Stimulated activated naive CD8-positive, alpha-beta T cell treated with anti-CD3 and anti-CD28 coated beads, Interleukin-15, amount 100 ng/mL, for 72 hours (primary cell): Measurements from ENCODE around the gene RELN.
"Not testable (repeated sequence)": the region's sequence is repeated elsewhere in the genome, so short reads cannot be mapped to it uniquely, and the experiment has no call there.

Experiments used
- ATAC-seq: fragments of 150-1000 bp; cut with Tn5 transposase; 2 replicates; pipeline ENCODE4 v1.10.0; 2021; ENCODE audit warnings: mild to moderate bottlenecking, moderate library complexity
- DNase-seq, 2 donors: peaks; one replicate each; pipeline ENCODE4 v3.0.0; 2021 to 2022
- H3K27ac Mint-ChIP-seq, 2 donors: one replicate each; pipeline ENCODE4 v1.8.0; 2022; ENCODE audit warnings: mild to moderate bottlenecking in 2 of 2, mixed read lengths in 2 of 2, moderate library complexity in 2 of 2
- H3K27me3 Mint-ChIP-seq: one replicate; pipeline ENCODE4 v1.8.0; 2022; ENCODE audit warnings: mixed read lengths
- H3K4me1 Mint-ChIP-seq: one replicate; pipeline ENCODE4 v1.8.0; 2022; ENCODE audit warnings: mild to moderate bottlenecking, mixed read lengths
- H3K4me3 Mint-ChIP-seq, 2 donors: one replicate each; pipeline ENCODE4 v1.8.0; 2022; ENCODE audit warnings: mild to moderate bottlenecking in 2 of 2, mixed read lengths in 2 of 2, moderate library complexity in 1 of 2
- H3K9me3 Mint-ChIP-seq, 2 donors: one replicate each; pipeline ENCODE4 v1.8.0; 2022; ENCODE audit warnings: mixed read lengths in 2 of 2

The RELN gene

GRCh38 chr7:103539875-103540274 is 449.6 kb downstream of the RELN start:
- H3K27me3 Mint-ChIP-seq = peaks cover 23% of the 10 kb centered on the region
- ATAC-seq = no peak
- H3K4me3 Mint-ChIP-seq = no peak overlapping the region
- H3K4me1 Mint-ChIP-seq = no peaks in the 10 kb centered on the region
- no peak overlapping the region for H3K27ac Mint-ChIP-seq
- H3K9me3 Mint-ChIP-seq = no peaks in the 10 kb centered on the region
- no peak for DNase-seq

GRCh38 chr7:103538964-103539709 is 450.3 kb downstream of the RELN start:
- Mint-ChIP-seq H3K27ac (no peak overlapping the region), H3K4me3 (no peak overlapping the region), H3K9me3 (no peaks in the 10 kb centered on the region), H3K27me3 (peaks cover 23% of the 10 kb centered on the region), H3K4me1 (no peaks in the 10 kb centered on the region)
- ATAC-seq (no peak), DNase-seq (no peak)

- ATAC-seq = no peak
- Mint-ChIP-seq H3K4me1 (no peaks in the 10 kb centered on the region), H3K27me3 (peaks cover 23% of the 10 kb centered on the region), H3K27ac (no peak overlapping the region), H3K9me3 (no peaks in the 10 kb centered on the region), H3K4me3 (no peak overlapping the region)
- DNase-seq = no peak
Observed at GRCh38 chr7:103533761-103534160, 455.7 kb downstream of the RELN start.

GRCh38 chr7:103532955-103533354 is 456.5 kb downstream of the RELN start:
- H3K4me1 Mint-ChIP-seq = no peaks in the 10 kb centered on the region
- H3K9me3 Mint-ChIP-seq = no peaks in the 10 kb centered on the region
- H3K27ac Mint-ChIP-seq = no peak overlapping the region
- no peak for DNase-seq
- H3K4me3 Mint-ChIP-seq = no peak overlapping the region
- H3K27me3 Mint-ChIP-seq = peaks cover 18% of the 10 kb centered on the region
- no peak for ATAC-seq

- H3K9me3 Mint-ChIP-seq = no peaks in the 10 kb centered on the region
- no peaks in the 10 kb centered on the region for H3K4me1 Mint-ChIP-seq
- ATAC-seq (no peak), DNase-seq (no peak)
- no peak overlapping the region for H3K27ac Mint-ChIP-seq
- peaks cover 15% of the 10 kb centered on the region for H3K27me3 Mint-ChIP-seq
- no peak overlapping the region for H3K4me3 Mint-ChIP-seq
Observed at GRCh38 chr7:103528152-103528551, 461.3 kb downstream of the RELN start.

- no peak overlapping the region for H3K27ac Mint-ChIP-seq
- no peak overlapping the region for H3K4me3 Mint-ChIP-seq
- H3K4me1 Mint-ChIP-seq = no peaks in the 10 kb centered on the region
- ATAC-seq = no peak
- no peaks in the 10 kb centered on the region for H3K9me3 Mint-ChIP-seq
- no peak for DNase-seq
- H3K27me3 Mint-ChIP-seq = peaks cover 15% of the 10 kb centered on the region
Observed at GRCh38 chr7:103525937-103526336, 463.5 kb downstream of the RELN start.

GRCh38 chr7:103524042-103524907 is 465.2 kb downstream of the RELN start:
- H3K27ac Mint-ChIP-seq = no peak overlapping the region

GRCh38 chr7:103521937-103522336 is 467.5 kb downstream of the RELN start:
- Mint-ChIP-seq H3K9me3 (no peaks in the 10 kb centered on the region), H3K27ac (no peak overlapping the region), H3K4me3 (no peak overlapping the region), H3K27me3 (peaks cover 24% of the 10 kb centered on the region), H3K4me1 (no peaks in the 10 kb centered on the region)
- ATAC-seq (no peak), DNase-seq (no peak)

More at GRCh38 chr7:103524042-103524907, 465.2 kb downstream of the RELN start:
- DNase-seq = no peak
- no peaks in the 10 kb centered on the region for H3K9me3 Mint-ChIP-seq
- no peaks in the 10 kb centered on the region for H3K4me1 Mint-ChIP-seq
- H3K4me3 Mint-ChIP-seq = no peak overlapping the region
- H3K27me3 Mint-ChIP-seq = peaks cover 15% of the 10 kb centered on the region
- ATAC-seq = no peak

GRCh38 chr7:103504505-103505135 is 484.8 kb downstream of the RELN start:
- Mint-ChIP-seq H3K9me3 (no peaks in the 10 kb centered on the region), H3K4me1 (no peaks in the 10 kb centered on the region), H3K4me3 (no peak overlapping the region), H3K27me3 (peaks cover 32% of the 10 kb centered on the region), H3K27ac (no peak overlapping the region)
- DNase-seq = no peak
- ATAC-seq = no peak

GRCh38 chr7:103501206-103501605 is 488.3 kb downstream of the RELN start:
- H3K4me3 Mint-ChIP-seq = no peak overlapping the region
- peaks cover 21% of the 10 kb centered on the region for H3K27me3 Mint-ChIP-seq
- H3K4me1 Mint-ChIP-seq = no peaks in the 10 kb centered on the region
- DNase-seq (no peak), ATAC-seq (no peak)
- H3K9me3 Mint-ChIP-seq = no peaks in the 10 kb centered on the region
- no peak overlapping the region for H3K27ac Mint-ChIP-seq

- no peaks in the 10 kb centered on the region for H3K4me1 Mint-ChIP-seq
Observed at GRCh38 chr7:103499976-103500375, 489.5 kb downstream of the RELN start.

GRCh38 chr7:103487419-103487818 is 502.0 kb downstream of the RELN start:
- H3K4me1 Mint-ChIP-seq = no peaks in the 10 kb centered on the region
- H3K9me3 Mint-ChIP-seq = no peaks in the 10 kb centered on the region
- peaks cover 16% of the 10 kb centered on the region for H3K27me3 Mint-ChIP-seq
- DNase-seq (no peak), ATAC-seq (no peak)
- no peak overlapping the region for H3K27ac Mint-ChIP-seq
- H3K4me3 Mint-ChIP-seq = no peak overlapping the region

More at GRCh38 chr7:103499976-103500375, 489.5 kb downstream of the RELN start:
- H3K4me3 Mint-ChIP-seq = no peak overlapping the region
- no peak overlapping the region for H3K27ac Mint-ChIP-seq
- H3K27me3 Mint-ChIP-seq = peaks cover 8% of the 10 kb centered on the region
- no peaks in the 10 kb centered on the region for H3K9me3 Mint-ChIP-seq
- ATAC-seq = no peak
- DNase-seq = no peak

- not testable (repeated sequence) for H3K4me1 Mint-ChIP-seq, DNase-seq, H3K9me3 Mint-ChIP-seq, ATAC-seq, H3K27ac Mint-ChIP-seq, H3K4me3 Mint-ChIP-seq
- H3K27me3 Mint-ChIP-seq = peaks cover 16% of the 10 kb centered on the region
Observed at GRCh38 chr7:103486873-103487272, 502.6 kb downstream of the RELN start.

- H3K4me1 Mint-ChIP-seq = no peaks in the 10 kb centered on the region
- DNase-seq (no peak), ATAC-seq (no peak)
- peaks cover 18% of the 10 kb centered on the region for H3K27me3 Mint-ChIP-seq
- H3K4me3 Mint-ChIP-seq = no peak overlapping the region
- H3K9me3 Mint-ChIP-seq = no peaks in the 10 kb centered on the region
- no peak overlapping the region for H3K27ac Mint-ChIP-seq
Observed at GRCh38 chr7:103480771-103481170, 508.7 kb downstream of the RELN start.

GRCh38 chr7:103474956-103475355 is 514.5 kb downstream of the RELN start:
- no peak for ATAC-seq
- no peaks in the 10 kb centered on the region for H3K4me1 Mint-ChIP-seq
- H3K27ac Mint-ChIP-seq = no peak overlapping the region

More at GRCh38 chr7:103474956-103475355, 514.5 kb downstream of the RELN start:
- H3K27me3 Mint-ChIP-seq = peaks cover 22% of the 10 kb centered on the region
- no peak for DNase-seq
- H3K4me3 Mint-ChIP-seq = no peak overlapping the region
- H3K9me3 Mint-ChIP-seq = no peaks in the 10 kb centered on the region
